ENCODE results near the gene LMOD3. TPM values are rescaled to one million over a fixed set of nuclear protein-coding genes. Genes with fewer than 3 reads are reported as not detected.

The LMOD3 gene
- total and polyA plus RNA-seq, 2 of the 8 experiments (the other 6 are each of a cell fraction or from before 2014, with no cell fraction given): not detected

- TF ChIP-seq ZNF274 (IDR thresholded peaks at IDR 0.05; ENCODE audit: borderline replicate concordance, extremely low read depth, low read length) (no peak), POLR2A (IDR thresholded peaks at IDR 0.05; ENCODE audit: control extremely low read depth in 1 of 2, low read depth in 2 of 2, low read length in 2 of 2) (no peak), SP1 (IDR thresholded peaks at IDR 0.05; ENCODE audit: low read depth, low read length) (no peak)
These were observed 7.1 kb upstream of the LMOD3 start (continued) for GRCh38 chr3:69129531-69129930.

Data from H1 (cell line).